ENCODE results near the gene RHOBTB3.
A peak's percentile ranks its signal among the peaks of the same experiment; 100 is the strongest.

The RHOBTB3 gene

GRCh38 chr5:95733107-95733665 lies 2.0 kb downstream of the RHOBTB3 start:
- DNase-seq: no peak

- no peak for DNase-seq
Measured at GRCh38 chr5:95734187-95734586, 3.1 kb downstream of the RHOBTB3 start.

GRCh38 chr5:95734906-95735305 lies 3.8 kb downstream of the RHOBTB3 start:
- DNase-seq: no peak

DNA sequence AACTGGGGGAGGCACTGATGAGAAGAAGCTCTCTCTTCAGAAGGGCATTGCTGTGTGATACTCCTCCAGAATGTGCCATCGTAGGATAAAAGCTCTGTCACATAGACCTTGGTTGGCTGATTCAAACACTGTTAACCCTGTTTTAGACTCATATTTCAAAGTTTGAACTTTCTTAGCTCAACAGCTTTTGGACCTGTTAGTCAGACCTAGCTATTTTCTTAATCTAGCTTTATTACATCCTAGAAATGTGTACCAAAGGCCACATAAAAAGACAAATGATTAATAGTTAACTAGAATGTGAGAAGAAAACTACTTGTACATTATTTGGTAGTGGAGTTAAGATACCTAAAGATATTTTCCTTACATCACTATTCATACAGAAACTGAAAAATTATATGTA lies 4.3 kb downstream of the RHOBTB3 start:
- no peak for DNase-seq

DNA sequence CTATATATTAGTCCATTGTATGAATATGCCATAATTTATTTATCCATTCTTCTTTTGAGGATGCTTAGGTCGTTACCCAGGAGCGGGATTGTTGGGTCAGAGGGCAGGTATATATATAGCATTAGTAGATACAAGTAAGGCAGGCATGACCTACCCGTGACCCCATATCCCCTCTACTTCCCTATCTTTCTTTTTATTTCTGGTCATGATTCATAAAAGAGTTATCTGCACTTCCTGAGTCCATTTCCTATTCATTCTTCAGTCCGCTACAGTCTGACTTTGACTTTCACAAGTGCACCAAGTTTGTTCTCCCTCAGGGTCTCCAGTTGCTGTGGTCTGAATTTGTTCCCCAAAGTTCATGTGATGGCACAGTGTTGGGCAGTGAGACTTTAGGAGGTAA lies 6.9 kb downstream of the RHOBTB3 start:
- no peak for DNase-seq

- DNase-seq: no peak
Measured at GRCh38 chr5:95738834-95739233, 7.7 kb downstream of the RHOBTB3 start.

DNA sequence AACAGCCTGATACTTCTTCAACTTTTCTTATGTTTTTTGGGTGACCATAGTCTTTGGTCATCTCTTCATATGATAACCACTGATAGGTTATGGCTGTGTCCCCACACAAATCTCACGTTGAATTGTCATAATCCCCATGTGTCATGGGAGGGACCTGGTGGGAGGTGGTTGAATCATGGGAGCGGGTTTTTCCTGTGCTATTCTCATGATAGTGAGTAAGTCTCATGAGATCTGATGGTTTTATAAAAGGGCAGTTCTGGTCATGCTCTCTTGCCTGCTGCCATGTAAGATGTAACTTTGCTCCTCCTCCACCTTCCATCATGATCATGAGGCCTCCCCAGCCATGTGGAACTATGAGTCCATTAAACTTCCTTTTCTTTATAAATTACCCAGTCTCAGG lies 8.7 kb downstream of the RHOBTB3 start:
- DNase-seq: no peak

DNA sequence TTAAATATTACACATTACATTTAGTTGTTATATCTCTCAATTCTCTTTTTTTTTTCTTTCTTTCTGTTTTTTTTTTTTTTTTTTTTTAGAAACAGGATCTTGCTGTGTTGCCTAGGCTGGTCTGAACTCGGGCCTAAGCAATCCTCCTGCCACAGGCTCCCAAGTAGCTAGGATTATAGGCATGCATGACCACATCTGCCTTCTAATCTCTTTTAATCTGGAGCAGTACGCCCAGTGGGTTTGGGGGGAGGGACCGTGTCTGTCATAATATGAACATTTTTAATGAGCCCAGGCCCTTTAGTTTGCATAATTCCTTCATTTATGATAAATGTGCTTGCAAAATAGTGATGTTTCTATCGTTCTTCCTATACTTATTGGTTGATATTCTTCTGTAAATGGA lies 10.3 kb downstream of the RHOBTB3 start:
- DNase-seq: no peak

DNA sequence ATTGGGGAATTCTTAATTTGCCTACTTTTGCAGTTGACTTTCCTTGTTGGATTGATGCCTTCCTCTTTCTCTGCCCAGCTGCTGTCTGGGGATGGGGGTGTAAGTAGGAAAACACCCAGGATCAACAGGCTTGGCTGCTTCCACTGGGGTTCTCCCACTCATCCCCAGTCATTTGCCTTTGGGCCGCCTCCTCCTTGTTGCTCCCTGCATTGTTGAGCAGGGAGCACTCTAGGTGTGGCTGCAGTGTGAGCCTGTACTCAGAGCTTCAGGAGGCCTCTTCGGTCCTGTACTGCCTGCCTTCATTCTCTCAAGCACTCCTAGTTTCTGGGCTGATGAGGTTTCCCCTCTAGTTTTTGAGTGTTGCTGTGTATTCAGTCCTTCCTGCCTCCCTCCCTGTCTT lies 12.1 kb downstream of the RHOBTB3 start:
- no peak for DNase-seq

GRCh38 chr5:95743877-95744276 lies 12.7 kb downstream of the RHOBTB3 start:
- no peak for DNase-seq

- no peak for DNase-seq
Measured at GRCh38 chr5:95746194-95746593, 15.1 kb downstream of the RHOBTB3 start.

- DNase-seq: peak; percentile 22
Measured at GRCh38 chr5:95746722-95747679, 15.9 kb downstream of the RHOBTB3 start.

- DNase-seq: no peak
Measured at GRCh38 chr5:95748133-95748532, 17.0 kb downstream of the RHOBTB3 start.

- no peak for DNase-seq
Measured at GRCh38 chr5:95754545-95754944, 23.4 kb downstream of the RHOBTB3 start.

GRCh38 chr5:95759005-95759404 lies 27.9 kb downstream of the RHOBTB3 start:
- no peak for DNase-seq

GRCh38 chr5:95759634-95760033 lies 28.5 kb downstream of the RHOBTB3 start:
- peak; percentile 28 for DNase-seq

DNA sequence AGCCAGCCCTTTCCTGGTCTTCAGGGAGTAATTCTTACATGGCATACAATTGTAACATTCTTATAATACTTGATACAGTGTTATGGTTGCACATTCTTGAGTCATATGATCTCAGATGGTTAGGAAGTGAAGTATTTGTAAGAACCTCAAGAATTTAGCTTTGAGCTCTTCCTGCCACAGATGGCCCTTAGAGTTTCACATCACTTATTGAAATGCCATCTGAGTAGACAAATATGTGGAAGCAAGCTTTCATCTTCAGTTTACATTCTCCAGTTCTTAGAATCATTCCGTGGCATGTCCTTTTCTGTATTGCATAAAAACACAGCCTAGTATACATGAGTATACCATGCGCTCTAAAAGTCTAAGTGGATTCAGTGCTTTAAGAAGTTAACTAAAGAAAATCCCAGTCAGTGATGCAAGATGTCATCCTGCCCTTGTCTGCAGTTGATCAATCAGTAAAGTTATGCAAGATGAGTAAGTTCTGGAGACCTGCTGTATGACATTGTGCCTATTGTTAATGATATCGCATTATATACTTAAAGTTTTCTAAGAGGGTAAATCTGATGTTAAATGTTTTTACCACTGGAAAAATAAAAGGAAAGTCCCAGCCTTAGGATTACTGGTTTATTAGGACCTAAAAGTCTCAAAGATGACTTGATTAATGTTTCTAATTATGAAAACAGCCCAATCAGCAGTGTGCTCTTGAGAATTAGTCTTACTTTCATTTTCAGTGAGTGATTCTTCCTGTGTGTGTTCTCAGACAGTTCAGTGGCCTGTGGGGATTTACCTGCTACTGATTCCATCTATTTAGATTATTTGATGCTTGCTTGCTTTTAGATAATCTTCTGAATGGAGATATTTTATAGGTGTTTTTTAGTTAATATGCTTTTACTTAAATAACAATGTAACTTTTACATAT lies 29.4 kb downstream of the RHOBTB3 start:
- peak; percentile 99 for DNase-seq

- DNase-seq: peak; percentile 77
Measured at GRCh38 chr5:95761771-95762651, 30.9 kb downstream of the RHOBTB3 start.

GRCh38 chr5:95762652-95763041 lies 31.5 kb downstream of the RHOBTB3 start:
- no peak for DNase-seq

DNA sequence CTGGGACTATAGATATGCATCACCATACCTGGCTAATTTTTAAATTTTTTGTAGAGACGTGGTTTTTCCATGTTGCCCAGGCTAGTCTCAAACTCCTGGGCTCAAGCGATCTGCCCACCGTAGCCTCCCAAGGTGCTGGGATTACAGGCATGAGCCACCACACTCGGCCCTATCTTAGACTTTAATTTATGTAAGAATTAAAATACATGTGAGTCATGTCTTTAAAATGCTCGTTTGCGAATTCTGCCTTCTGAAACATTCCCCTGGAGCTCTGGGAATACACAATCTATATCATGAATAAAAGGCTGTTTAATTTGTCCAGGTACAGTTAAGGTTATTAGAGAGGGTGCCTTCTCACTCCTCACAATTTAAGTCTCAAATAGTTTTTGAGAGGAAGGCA lies 32.8 kb downstream of the RHOBTB3 start:
- no peak for DNase-seq

DNA sequence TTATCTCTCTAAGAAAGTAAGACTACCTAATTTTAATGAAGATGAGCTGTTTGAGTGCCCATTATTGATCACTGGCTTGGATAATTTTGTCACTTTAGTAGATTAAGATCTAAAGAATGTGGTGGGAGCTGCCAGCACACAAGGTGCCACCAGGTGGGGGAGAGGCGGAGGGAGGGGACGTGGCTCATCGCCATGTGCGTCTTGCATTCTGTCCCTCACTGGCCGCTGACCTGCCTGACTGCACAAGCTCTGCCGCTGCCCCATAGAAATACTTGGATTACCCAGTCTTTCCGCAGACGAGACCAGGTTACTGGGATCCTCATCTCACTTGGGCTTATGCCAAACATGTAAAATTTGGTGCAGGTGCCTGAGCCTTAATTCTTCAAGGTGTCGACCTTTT lies 37.6 kb downstream of the RHOBTB3 start:
- no peak for DNase-seq

Measured in fibroblast of skin of right quadriceps (primary cell).